Measurements from ENCODE around the gene HRK. TPM values are rescaled to one million over a fixed set of nuclear protein-coding genes. Genes with fewer than 3 reads are reported as not detected.

The HRK gene
- total and polyA plus RNA-seq, 2 of the 4 experiments (the other 2 are of a cell fraction) = not detected

DNA sequence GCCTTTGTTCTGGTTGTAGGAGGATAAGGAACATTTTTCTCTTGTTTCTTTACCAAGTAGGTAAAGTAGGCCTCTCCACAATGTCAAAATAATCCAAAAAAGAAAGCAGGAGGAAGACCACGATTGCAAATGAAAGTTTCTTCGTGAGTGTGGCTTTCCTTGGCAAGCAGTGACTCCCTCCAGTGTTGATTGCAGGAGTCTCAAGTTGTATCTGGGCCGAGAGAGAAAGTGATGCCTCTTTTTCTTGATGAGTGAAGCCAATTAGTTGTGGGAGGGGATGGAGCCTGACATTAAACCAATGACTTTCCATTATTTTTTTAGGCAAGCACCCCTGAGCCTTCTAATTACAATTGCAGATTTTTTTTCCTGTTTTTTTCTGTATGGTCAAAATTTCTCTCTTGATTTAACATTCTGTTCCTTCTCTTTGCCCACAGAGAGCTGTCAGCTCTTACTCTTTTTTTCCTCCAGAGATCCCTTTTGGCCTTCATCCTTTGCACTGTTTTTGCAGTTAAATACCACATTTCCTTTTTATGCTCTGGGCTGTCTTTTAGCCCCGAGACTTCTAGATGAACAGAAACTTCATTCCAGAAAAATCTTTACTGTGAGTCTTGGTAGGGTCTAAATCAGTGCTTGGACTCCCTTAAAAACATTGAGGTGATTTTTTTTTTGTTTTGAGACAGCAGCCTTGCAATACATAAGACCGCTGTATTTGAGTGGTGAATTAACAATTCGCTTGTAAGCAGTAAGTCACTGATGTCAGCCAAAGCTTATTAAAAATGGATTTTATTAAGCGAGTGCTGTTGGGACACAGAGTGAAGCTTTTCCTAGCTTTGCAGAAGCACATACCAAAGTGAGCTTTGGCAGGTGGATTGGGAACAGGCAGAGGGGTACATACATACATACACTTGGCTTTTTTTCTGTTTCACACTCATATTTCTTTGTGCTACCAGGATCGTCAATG, 45.3 kb upstream of the HRK start (continued):
- no peak for TF ChIP-seq SMC3 (IDR thresholded peaks at IDR 0.05; ENCODE audit: low read depth, low read length)
- no peak for TF ChIP-seq MAFK (IDR thresholded peaks at IDR 0.05; ENCODE audit: low read depth, low read length)

DNA sequence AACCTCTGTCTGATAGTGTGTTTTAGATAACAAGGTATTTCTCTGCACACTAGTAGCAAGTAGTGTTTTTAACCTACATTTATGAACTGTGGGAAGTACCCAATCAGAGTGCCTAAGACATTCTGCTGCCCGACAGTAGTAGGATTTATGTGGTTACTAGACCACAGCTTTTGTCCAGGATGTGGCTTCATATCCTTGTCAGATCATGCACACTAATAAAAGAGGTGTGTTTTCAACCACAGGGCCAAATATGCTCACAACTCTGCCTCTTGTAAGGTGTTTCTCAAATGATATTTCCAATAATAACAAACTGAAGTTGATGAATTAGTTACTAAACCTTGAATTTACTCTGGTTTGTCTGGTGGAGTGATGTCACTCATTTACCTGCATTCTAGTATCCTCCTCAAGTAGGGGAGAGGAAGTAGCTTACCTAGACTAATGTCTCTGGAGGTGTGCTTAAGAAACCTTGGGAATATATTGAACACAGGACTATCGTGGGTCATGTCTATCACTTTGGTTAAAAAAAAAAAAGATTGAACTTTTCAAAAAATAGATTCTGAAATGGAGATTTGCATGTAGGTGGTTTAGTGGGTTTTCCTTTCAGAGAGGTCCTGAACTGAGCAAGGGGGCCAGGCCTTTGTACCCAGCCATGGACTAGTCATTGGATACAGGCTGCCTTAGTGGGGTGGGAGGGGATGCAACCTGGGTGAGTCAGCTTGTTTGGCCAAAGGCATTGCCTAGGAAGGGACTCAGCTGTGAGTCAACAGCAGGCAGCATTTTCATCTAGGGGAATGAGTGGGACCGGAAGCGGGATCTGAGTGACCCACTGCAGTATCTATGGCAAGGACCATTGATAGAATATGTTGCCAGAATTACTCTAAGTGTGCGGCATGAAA, 43.6 kb upstream of the HRK start:
- Histone ChIP-seq H2AK5ac (ENCODE audit: low read depth, low read length) (no peak overlapping the region), H3K4me3 (ENCODE audit: insufficient read depth, low read depth, low read length) (no peak overlapping the region), H3K36me3 (ENCODE audit: control insufficient read depth, insufficient read depth, low read length) (peaks cover 10% of the 10 kb centered on the region), H3K79me1 (ENCODE audit: low read depth in 1 of 2, low read length in 2 of 2) (peaks cover 22 to 73% of the 10 kb centered on the region in 2 experiments), H3K9ac (ENCODE audit: low read depth, low read length) (no peak overlapping the region), H3K4me1 (ENCODE audit: control insufficient read depth, insufficient read depth, low read length) (peaks cover 9% of the 10 kb centered on the region), H4K5ac (ENCODE audit: low read depth, low read length) (no peak overlapping the region), H3K9me1 (ENCODE audit: insufficient read depth, low read length) (peaks cover 27% of the 10 kb centered on the region; the same call in 1 of the 2 replicates), H3K23ac (ENCODE audit: low read depth, low read length) (no peak overlapping the region; the same call in 1 of the 2 replicates), H3K27ac (ENCODE audit: insufficient read depth, low read length) (no peak overlapping the region), H2AK9ac (replicated peaks; ENCODE audit: low read depth, low read length, poor library complexity) (no peak overlapping the region), H3K4me2 (ENCODE audit: low read depth, low read length) (no peak overlapping the region; the same call in 1 of the 2 replicates), H3K56ac (ENCODE audit: extremely low read depth, insufficient read depth, low read length) (no peak overlapping the region), H3K4ac (ENCODE audit: low read depth, low read length) (no peak overlapping the region), H2AFZ (replicated peaks; ENCODE audit: low read length, poor library complexity) (peak overlapping the region; percentile 53), H3K27me3 (ENCODE audit: control insufficient read depth, insufficient read depth, low read length) (no peaks in the 10 kb centered on the region), H2BK20ac (ENCODE audit: low read depth, low read length) (0 out of 2 replicates have a peak overlapping the region, but pooled peaks have one; percentile 28), H3K9me3 (ENCODE audit: control insufficient read depth, insufficient read depth, low read length) (no peaks in the 10 kb centered on the region), H2BK5ac (ENCODE audit: low read depth, low read length, poor library complexity, severe bottlenecking) (peak overlapping the region; percentile 46), H4K8ac (ENCODE audit: low read depth in 2 of 2, low read length in 2 of 2) (no peak overlapping the region), H3K18ac (ENCODE audit: low read depth, low read length) (no peak overlapping the region), H2BK15ac (ENCODE audit: low read depth, low read length) (no peak overlapping the region), H3K14ac (replicated peaks; ENCODE audit: low read depth, low read length) (0 out of 2 replicates have a peak overlapping the region, but pooled peaks have one; percentile 16), H2BK120ac (ENCODE audit: low read depth, low read length) (no peak overlapping the region), H4K91ac (ENCODE audit: insufficient read depth, low read depth, low read length) (no peak overlapping the region), H4K20me1 (ENCODE audit: insufficient read depth, low read length) (peaks cover 44% of the 10 kb centered on the region)
- CTCF ChIA-PET = no interaction called here
- DNase-seq (peak; percentile 91), ATAC-seq (ENCODE audit: low read depth) (peak; percentile 94)
- BruUV-seq (replicated peaks) = no TSS peak
- intact Hi-C loops (cut with micrococcal nuclease) (no loop called here), in situ Hi-C loops (cut with MboI; ENCODE audit: low sequenced_read_pairs) (no loop called here), dilution Hi-C loops (cut with HindIII; ENCODE audit: low sequenced_read_pairs, unreplicated experiment) (no loop called here)
- WGBS, 2 experiments (ENCODE audit: extremely low coverage in 2 of 2, insufficient read length in 1 of 2) = 57% methylated on average over 3 of the region's 5 CpGs; no CpG with 5 or more reads in 1 of the 2 experiments
- POLR2A ChIA-PET (ENCODE audit: unreplicated experiment) = no interaction called here
- TF ChIP-seq RAD21 (IDR thresholded peaks at IDR 0.05; ENCODE audit: low read length) = no peak
- peak; percentile 38; the same call in 1 of the 2 replicates for TF ChIP-seq MAFK (IDR thresholded peaks at IDR 0.05; ENCODE audit: low read depth, low read length)
- TF ChIP-seq, protein P1, sequence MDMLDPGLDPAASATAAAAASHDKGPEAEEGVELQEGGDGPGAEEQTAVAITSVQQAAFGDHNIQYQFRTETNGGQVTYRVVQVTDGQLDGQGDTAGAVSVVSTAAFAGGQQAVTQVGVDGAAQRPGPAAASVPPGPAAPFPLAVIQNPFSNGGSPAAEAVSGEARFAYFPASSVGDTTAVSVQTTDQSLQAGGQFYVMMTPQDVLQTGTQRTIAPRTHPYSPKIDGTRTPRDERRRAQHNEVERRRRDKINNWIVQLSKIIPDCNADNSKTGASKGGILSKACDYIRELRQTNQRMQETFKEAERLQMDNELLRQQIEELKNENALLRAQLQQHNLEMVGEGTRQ (IDR thresholded peaks at IDR 0.05; ENCODE audit: low read depth, low read length) = no peak
- no peak for TF ChIP-seq SMC3 (IDR thresholded peaks at IDR 0.05; ENCODE audit: low read depth, low read length)
- 0 out of 2 replicates have a peak, but pooled peaks have one; percentile 20 for TF ChIP-seq MAZ (IDR thresholded peaks at IDR 0.05; ENCODE audit: borderline replicate concordance, low read depth, low read length)
- TF ChIP-seq RFX5 (IDR thresholded peaks at IDR 0.05; ENCODE audit: low read depth, low read length) = no peak
- no peak for TF ChIP-seq POLR2A (IDR thresholded peaks at IDR 0.05; ENCODE audit: low read depth, low read length)
- no peak for TF ChIP-seq RCOR1 (IDR thresholded peaks at IDR 0.05; ENCODE audit: insufficient replicate concordance, low read length)
- TF ChIP-seq, protein P2, sequence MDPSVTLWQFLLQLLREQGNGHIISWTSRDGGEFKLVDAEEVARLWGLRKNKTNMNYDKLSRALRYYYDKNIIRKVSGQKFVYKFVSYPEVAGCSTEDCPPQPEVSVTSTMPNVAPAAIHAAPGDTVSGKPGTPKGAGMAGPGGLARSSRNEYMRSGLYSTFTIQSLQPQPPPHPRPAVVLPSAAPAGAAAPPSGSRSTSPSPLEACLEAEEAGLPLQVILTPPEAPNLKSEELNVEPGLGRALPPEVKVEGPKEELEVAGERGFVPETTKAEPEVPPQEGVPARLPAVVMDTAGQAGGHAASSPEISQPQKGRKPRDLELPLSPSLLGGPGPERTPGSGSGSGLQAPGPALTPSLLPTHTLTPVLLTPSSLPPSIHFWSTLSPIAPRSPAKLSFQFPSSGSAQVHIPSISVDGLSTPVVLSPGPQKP (IDR thresholded peaks at IDR 0.05; ENCODE audit: borderline replicate concordance, low read depth, low read length) = no peak
- no peak for TF ChIP-seq BHLHE40 (IDR thresholded peaks at IDR 0.05; ENCODE audit: low read depth, low read length)
- TF ChIP-seq FOS (IDR thresholded peaks at IDR 0.05; ENCODE audit: low read depth, low read length) = peak; percentile 81

Data from IMR-90 (cell line).